ENCODE data around the gene TAF1D.

- TF ChIP-seq, protein P1, sequence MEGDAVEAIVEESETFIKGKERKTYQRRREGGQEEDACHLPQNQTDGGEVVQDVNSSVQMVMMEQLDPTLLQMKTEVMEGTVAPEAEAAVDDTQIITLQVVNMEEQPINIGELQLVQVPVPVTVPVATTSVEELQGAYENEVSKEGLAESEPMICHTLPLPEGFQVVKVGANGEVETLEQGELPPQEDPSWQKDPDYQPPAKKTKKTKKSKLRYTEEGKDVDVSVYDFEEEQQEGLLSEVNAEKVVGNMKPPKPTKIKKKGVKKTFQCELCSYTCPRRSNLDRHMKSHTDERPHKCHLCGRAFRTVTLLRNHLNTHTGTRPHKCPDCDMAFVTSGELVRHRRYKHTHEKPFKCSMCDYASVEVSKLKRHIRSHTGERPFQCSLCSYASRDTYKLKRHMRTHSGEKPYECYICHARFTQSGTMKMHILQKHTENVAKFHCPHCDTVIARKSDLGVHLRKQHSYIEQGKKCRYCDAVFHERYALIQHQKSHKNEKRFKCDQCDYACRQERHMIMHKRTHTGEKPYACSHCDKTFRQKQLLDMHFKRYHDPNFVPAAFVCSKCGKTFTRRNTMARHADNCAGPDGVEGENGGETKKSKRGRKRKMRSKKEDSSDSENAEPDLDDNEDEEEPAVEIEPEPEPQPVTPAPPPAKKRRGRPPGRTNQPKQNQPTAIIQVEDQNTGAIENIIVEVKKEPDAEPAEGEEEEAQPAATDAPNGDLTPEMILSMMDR (conservative IDR thresholded peaks at IDR 0.05), result no peak
- no peak for TF ChIP-seq EZH2 (IDR thresholded peaks at IDR 0.05; ENCODE audit: low read depth)
Observed at GRCh38 chr11:93765551-93765950, 24.3 kb upstream of the TAF1D start.

All from PC-9 (cell line).